Cardiac muscle cell (in vitro differentiated cells and primary cell): ENCODE data around the gene RBMXL3. TPM values are rescaled to one million over a fixed set of nuclear protein-coding genes. Genes with fewer than 3 reads are reported as not detected.

Experiments used
- DNase-seq, 2 donors: peaks; one replicate each; pipeline versions ENCODE4 v3.0.0 to v3.0.0-alpha.2; 2010 to 2017; ENCODE audit warnings: low read depth in 1 of 2, low spot score in 1 of 2
- H3K27ac ChIP-seq: fragments of 200-600 bp; sonication (generic); 2 replicates; pipeline ENCODE4 v1.5.1; 2016
- H3K27me3 ChIP-seq: fragments of 200-600 bp; sonication (generic); 2 replicates; pipeline ENCODE4 v1.6.0; 2016; ENCODE audit warnings: control low read depth
- H3K36me3 ChIP-seq: fragments of 200-600 bp; sonication (generic); 2 replicates; pipeline ENCODE4 v1.5.1; 2016; ENCODE audit warnings: control low read depth
- H3K4me1 ChIP-seq: fragments of 200-600 bp; sonication (generic); 2 replicates; pipeline ENCODE4 v1.8.1; 2017; ENCODE audit warnings: low read depth, mild to moderate bottlenecking, mixed run types
- H3K4me3 ChIP-seq: fragments of 200-600 bp; sonication (generic); 2 replicates; pipeline ENCODE4 v1.5.1; 2016; ENCODE audit warnings: mild to moderate bottlenecking
- H3K9me3 ChIP-seq: fragments of 200-600 bp; sonication (generic); 2 replicates; pipeline ENCODE4 v1.5.1; 2017; ENCODE audit warnings: low read depth, mild to moderate bottlenecking, control low read depth
- CTCF ChIP-seq: IDR thresholded peaks from 2 replicates; pipeline ENCODE4 v1.5.1; 2012; ENCODE audit warnings: low read depth, mild to moderate bottlenecking, low read length
- polyA plus RNA-seq: library from polyadenylated mRNA; unstranded; fragments of >200 nt; fragmentation: Nextera tagmentation; extraction: Ambion mirVana; gene quantifications from 2 replicates; pipeline ENCODE4 v1.2.1, GENCODE V29; 2016
- total RNA-seq: library from RNA; depleted of rRNA; stranded (reverse); fragments of >200 nt; gene quantifications from 2 replicates; pipeline ENCODE4 v1.2.3, GENCODE V29; 2016

RBMXL3 gene
- total and polyA plus RNA-seq, 2 experiments from 2014 or later, result not detected

- no peak overlapping the region for H3K4me3 ChIP-seq
- no peak overlapping the region for H3K27ac ChIP-seq
- peaks cover 4% of the 10 kb centered on the region for H3K36me3 ChIP-seq
- no peak for TF ChIP-seq CTCF
- no peaks in the 10 kb centered on the region for H3K27me3 ChIP-seq
- no peak for DNase-seq
- no peaks in the 10 kb centered on the region for H3K9me3 ChIP-seq
- no peaks in the 10 kb centered on the region for H3K4me1 ChIP-seq
Observed at GRCh38 chrX:115178473-115178872, 10.7 kb upstream of the RBMXL3 start.

GRCh38 chrX:115183980-115184379, 5.2 kb upstream of the RBMXL3 start:
- Histone ChIP-seq H3K9me3 (no peaks in the 10 kb centered on the region), H3K4me1 (peaks cover 9% of the 10 kb centered on the region), H3K27ac (no peak overlapping the region), H3K36me3 (no peaks in the 10 kb centered on the region), H3K4me3 (no peak overlapping the region), H3K27me3 (no peaks in the 10 kb centered on the region)
- no peak for TF ChIP-seq CTCF
- no peak for DNase-seq

- H3K27me3 ChIP-seq, result no peaks in the 10 kb centered on the region
- no peaks in the 10 kb centered on the region for H3K9me3 ChIP-seq
- no peaks in the 10 kb centered on the region for H3K36me3 ChIP-seq
- peaks cover 9% of the 10 kb centered on the region for H3K4me1 ChIP-seq
- TF ChIP-seq CTCF, result no peak
- DNase-seq, result no peak
- no peak overlapping the region for H3K27ac ChIP-seq
- no peak overlapping the region for H3K4me3 ChIP-seq
Observed at GRCh38 chrX:115189646-115190635, 731 bp downstream of the RBMXL3 start.

GRCh38 chrX:115190636-115191489, 1.7 kb downstream of the RBMXL3 start:
- Histone ChIP-seq H3K27ac (no peak overlapping the region), H3K36me3 (no peaks in the 10 kb centered on the region), H3K27me3 (no peaks in the 10 kb centered on the region), H3K4me1 (peaks cover 9% of the 10 kb centered on the region), H3K9me3 (no peaks in the 10 kb centered on the region), H3K4me3 (no peak overlapping the region)
- no peak for TF ChIP-seq CTCF
- no peak for DNase-seq

GRCh38 chrX:115191490-115192243, 2.5 kb downstream of the RBMXL3 start:
- no peak overlapping the region for H3K4me3 ChIP-seq
- no peak for DNase-seq
- H3K4me1 ChIP-seq, result peaks cover 9% of the 10 kb centered on the region
- no peak overlapping the region for H3K27ac ChIP-seq
- no peaks in the 10 kb centered on the region for H3K36me3 ChIP-seq
- H3K9me3 ChIP-seq, result no peaks in the 10 kb centered on the region
- TF ChIP-seq CTCF, result no peak
- H3K27me3 ChIP-seq, result no peaks in the 10 kb centered on the region
